ENCODE measurements around the gene ZNF536. TPM values are rescaled to one million over a fixed set of nuclear protein-coding genes. Genes with fewer than 3 reads are reported as not detected.

Gene ZNF536
- total RNA-seq, 3 donors from 2014 or later: 1.3 to 7.3 (median 1.3) TPM

DNA sequence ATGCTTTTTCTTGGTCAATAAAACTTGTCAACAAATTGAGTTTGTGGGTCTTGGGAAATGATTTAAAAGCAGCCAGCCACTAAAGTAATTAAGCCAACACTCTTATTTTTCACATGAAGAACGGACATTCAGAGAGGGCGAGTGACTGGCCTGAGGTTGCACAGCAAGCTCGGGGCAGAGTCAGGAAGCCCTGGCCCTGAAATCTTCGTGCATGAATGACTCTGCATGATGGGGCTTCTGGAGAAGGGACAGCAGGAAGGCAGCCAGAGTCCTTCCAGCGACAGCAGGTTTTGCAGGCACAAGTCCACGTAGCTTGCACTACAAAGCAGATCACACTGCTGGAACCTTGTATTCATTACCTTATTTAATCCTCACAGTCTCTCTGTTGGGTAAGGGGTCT, 232.5 kb downstream of the ZNF536 start:
- no peaks in the 10 kb centered on the region for H3K4me1 ChIP-seq (ENCODE audit: low read depth)
- no peaks in the 10 kb centered on the region for H3K9me3 ChIP-seq
- ATAC-seq (no peak), DNase-seq (no peak)
- no peak overlapping the region for H3K4me3 ChIP-seq
- intact Hi-C loops (cut with DNase I, micrococcal nuclease): no loop called here
- H3K36me3 ChIP-seq (ENCODE audit: low read depth): no peaks in the 10 kb centered on the region
- TF ChIP-seq, protein P1, sequence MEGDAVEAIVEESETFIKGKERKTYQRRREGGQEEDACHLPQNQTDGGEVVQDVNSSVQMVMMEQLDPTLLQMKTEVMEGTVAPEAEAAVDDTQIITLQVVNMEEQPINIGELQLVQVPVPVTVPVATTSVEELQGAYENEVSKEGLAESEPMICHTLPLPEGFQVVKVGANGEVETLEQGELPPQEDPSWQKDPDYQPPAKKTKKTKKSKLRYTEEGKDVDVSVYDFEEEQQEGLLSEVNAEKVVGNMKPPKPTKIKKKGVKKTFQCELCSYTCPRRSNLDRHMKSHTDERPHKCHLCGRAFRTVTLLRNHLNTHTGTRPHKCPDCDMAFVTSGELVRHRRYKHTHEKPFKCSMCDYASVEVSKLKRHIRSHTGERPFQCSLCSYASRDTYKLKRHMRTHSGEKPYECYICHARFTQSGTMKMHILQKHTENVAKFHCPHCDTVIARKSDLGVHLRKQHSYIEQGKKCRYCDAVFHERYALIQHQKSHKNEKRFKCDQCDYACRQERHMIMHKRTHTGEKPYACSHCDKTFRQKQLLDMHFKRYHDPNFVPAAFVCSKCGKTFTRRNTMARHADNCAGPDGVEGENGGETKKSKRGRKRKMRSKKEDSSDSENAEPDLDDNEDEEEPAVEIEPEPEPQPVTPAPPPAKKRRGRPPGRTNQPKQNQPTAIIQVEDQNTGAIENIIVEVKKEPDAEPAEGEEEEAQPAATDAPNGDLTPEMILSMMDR (IDR thresholded peaks at IDR 0.05): no peak

DNA sequence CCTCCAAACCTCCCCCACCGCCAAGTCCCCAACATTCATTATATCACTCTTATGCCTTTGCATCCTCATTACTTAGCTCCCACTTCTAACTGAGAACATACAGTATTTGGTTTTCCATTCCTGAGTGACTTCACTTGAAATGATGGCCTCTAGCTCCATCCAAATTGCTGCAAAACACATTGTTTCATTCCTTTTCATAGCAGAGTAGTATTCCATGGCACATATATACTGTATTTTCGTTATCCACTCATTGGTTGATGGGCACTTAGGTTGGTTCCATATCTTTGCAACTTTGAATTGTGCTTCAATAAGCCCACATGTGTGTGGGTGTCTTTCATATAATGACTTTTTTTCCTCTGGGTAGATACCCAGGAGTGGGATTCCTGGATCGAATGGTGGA, 233.1 kb downstream of the ZNF536 start:
- DNase-seq (no peak), ATAC-seq (no peak)
- Histone ChIP-seq H3K4me3 (no peak overlapping the region), H3K9me3 (no peaks in the 10 kb centered on the region), H3K4me1 (ENCODE audit: low read depth) (no peaks in the 10 kb centered on the region), H3K36me3 (ENCODE audit: low read depth) (no peaks in the 10 kb centered on the region)
- intact Hi-C loops (cut with DNase I, micrococcal nuclease): no loop called here
- TF ChIP-seq, protein P1 (IDR thresholded peaks at IDR 0.05): no peak

DNA sequence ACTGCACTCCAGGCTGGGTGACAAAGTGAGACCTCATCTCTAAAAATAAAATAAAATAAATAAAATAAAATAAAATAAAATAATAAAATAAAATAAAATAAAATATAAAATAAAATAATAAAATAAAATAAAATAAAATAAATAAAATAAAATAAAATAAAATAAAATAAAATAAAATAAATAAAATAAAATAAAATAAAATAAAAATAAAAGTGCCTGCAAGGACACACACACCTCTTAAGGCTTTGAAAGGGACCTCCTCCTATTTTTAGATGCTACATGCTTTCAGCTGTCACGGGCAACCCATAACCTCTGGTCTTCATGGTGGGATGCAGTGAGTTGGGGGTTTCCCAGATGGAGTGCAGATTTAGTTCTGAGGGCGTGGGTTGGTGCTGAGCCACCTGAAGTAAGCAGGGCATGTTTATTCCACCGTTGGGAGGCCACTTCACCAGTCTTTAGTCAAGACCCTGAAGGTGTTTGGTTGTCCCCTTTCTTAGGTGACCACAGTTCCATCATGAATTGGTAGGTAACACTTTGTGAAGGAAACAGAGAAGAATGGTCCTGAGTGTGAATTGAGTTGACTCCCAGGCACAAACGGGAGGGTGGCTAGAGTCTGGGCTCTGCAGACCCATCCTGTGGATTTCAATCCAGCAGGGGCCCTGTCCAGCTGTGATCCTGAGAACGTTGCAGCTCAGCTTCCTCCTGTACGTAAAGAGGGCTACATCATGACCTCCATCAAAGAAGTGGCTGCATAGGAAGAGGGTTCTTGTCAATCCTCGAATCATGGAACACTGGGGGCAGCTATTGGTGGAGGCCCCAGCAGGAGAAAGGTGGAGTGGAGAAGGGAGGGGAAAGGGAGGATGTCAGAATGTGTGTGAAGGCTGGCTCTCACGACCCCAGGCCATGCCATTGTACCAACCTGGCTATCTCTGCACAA, 234.2 kb downstream of the ZNF536 start:
- intact Hi-C loops (cut with DNase I, micrococcal nuclease): no loop called here

More for the DNA sequence above, 234.2 kb downstream of the ZNF536 start:
- no peaks in the 10 kb centered on the region for H3K36me3 ChIP-seq (ENCODE audit: low read depth)
- TF ChIP-seq, protein P1 (IDR thresholded peaks at IDR 0.05): no peak
- no peaks in the 10 kb centered on the region for H3K9me3 ChIP-seq
- ATAC-seq (no peak), DNase-seq (no peak)
- no peak overlapping the region for H3K4me3 ChIP-seq
- no peaks in the 10 kb centered on the region for H3K4me1 ChIP-seq (ENCODE audit: low read depth)

All from mucosa of descending colon (tissue), 3 donors.